ENCODE measurements around the gene HNRNPUL2. TPM values are rescaled to one million over a fixed set of nuclear protein-coding genes. Genes with fewer than 3 reads are reported as not detected.

Gene HNRNPUL2
- total RNA-seq, 1 donor from 2014 or later = 43.6 TPM

DNA sequence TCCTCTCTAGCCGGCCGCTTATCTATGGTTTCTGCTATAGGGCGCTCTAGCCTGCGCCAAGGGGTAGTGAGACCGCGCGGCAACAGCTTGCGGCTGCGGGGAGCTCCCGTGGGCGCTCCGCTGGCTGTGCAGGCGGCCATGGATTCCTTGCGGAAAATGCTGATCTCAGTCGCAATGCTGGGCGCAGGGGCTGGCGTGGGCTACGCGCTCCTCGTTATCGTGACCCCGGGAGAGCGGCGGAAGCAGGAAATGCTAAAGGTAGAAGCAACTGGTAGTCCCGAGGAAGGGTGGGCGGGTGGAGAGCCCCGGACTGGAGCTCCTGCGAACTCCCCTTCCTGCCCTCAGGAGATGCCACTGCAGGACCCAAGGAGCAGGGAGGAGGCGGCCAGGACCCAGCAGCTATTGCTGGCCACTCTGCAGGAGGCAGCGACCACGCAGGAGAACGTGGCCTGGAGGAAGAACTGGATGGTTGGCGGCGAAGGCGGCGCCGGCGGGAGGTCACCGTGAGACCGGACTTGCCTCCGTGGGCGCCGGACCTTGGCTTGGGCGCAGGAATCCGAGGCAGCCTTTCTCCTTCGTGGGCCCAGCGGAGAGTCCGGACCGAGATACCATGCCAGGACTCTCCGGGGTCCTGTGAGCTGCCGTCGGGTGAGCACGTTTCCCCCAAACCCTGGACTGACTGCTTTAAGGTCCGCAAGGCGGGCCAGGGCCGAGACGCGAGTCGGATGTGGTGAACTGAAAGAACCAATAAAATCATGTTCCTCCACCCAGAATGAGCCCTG is 55.5 kb downstream of the HNRNPUL2 start, which contains the start of the genes LBHD1 and UQCC3:
LBHD1 (minus strand) TSS at position 660 of the 782 bp plus-strand sequence. CDS start 2,236 bp downstream, outside the sequence.
UQCC3 (plus strand) TSS at position 66 of the 782 bp plus-strand sequence; CDS start at position 139, 73 bp downstream.
- H3K27me3 Mint-ChIP-seq (ENCODE audit: unreplicated experiment) = peaks cover 8% of the 10 kb centered on the region
- TF ChIP-seq, protein P1, sequence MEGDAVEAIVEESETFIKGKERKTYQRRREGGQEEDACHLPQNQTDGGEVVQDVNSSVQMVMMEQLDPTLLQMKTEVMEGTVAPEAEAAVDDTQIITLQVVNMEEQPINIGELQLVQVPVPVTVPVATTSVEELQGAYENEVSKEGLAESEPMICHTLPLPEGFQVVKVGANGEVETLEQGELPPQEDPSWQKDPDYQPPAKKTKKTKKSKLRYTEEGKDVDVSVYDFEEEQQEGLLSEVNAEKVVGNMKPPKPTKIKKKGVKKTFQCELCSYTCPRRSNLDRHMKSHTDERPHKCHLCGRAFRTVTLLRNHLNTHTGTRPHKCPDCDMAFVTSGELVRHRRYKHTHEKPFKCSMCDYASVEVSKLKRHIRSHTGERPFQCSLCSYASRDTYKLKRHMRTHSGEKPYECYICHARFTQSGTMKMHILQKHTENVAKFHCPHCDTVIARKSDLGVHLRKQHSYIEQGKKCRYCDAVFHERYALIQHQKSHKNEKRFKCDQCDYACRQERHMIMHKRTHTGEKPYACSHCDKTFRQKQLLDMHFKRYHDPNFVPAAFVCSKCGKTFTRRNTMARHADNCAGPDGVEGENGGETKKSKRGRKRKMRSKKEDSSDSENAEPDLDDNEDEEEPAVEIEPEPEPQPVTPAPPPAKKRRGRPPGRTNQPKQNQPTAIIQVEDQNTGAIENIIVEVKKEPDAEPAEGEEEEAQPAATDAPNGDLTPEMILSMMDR (IDR thresholded peaks at IDR 0.05; ENCODE audit: unreplicated experiment) = no peak
- peaks cover 19% of the 10 kb centered on the region for H3K36me3 Mint-ChIP-seq (ENCODE audit: low read depth, unreplicated experiment)
- H3K27ac Mint-ChIP-seq (ENCODE audit: unreplicated experiment) = peak within 1 kb of the TSS; percentile 94
- DNase-seq (ENCODE audit: low spot score) = peak; percentile 68
- H3K4me1 Mint-ChIP-seq (ENCODE audit: unreplicated experiment) = peaks cover 22% of the 10 kb centered on the region
- H3K4me3 Mint-ChIP-seq (ENCODE audit: unreplicated experiment) = peak within 1 kb of the TSS; percentile 95
- H3K9me3 Mint-ChIP-seq (ENCODE audit: unreplicated experiment) = no peaks in the 10 kb centered on the region

- Mint-ChIP-seq H3K4me3 (ENCODE audit: unreplicated experiment) (peak overlapping the region; percentile 95), H3K27me3 (ENCODE audit: unreplicated experiment) (peaks cover 8% of the 10 kb centered on the region), H3K27ac (ENCODE audit: unreplicated experiment) (peak overlapping the region; percentile 94), H3K36me3 (ENCODE audit: low read depth, unreplicated experiment) (peaks cover 15% of the 10 kb centered on the region), H3K9me3 (ENCODE audit: unreplicated experiment) (no peaks in the 10 kb centered on the region), H3K4me1 (ENCODE audit: unreplicated experiment) (peaks cover 28% of the 10 kb centered on the region)
- TF ChIP-seq, protein P1 (IDR thresholded peaks at IDR 0.05; ENCODE audit: unreplicated experiment) = no peak
- no peak for DNase-seq (ENCODE audit: low spot score)
Observed at GRCh38 chr11:62671236-62671607, 56.0 kb downstream of the HNRNPUL2 start.

GRCh38 chr11:62669420-62670161 is 57.7 kb downstream of the HNRNPUL2 start:
- no peak for DNase-seq (ENCODE audit: low spot score)
- peak overlapping the region; percentile 51 for H3K27ac Mint-ChIP-seq (ENCODE audit: unreplicated experiment)
- TF ChIP-seq, protein P1 (IDR thresholded peaks at IDR 0.05; ENCODE audit: unreplicated experiment) = no peak
- peaks cover 6% of the 10 kb centered on the region for H3K27me3 Mint-ChIP-seq (ENCODE audit: unreplicated experiment)
- H3K36me3 Mint-ChIP-seq (ENCODE audit: low read depth, unreplicated experiment) = peaks cover 8% of the 10 kb centered on the region
- no peak overlapping the region for H3K4me3 Mint-ChIP-seq (ENCODE audit: unreplicated experiment)
- no peaks in the 10 kb centered on the region for H3K9me3 Mint-ChIP-seq (ENCODE audit: unreplicated experiment)
- H3K4me1 Mint-ChIP-seq (ENCODE audit: unreplicated experiment) = peaks cover 32% of the 10 kb centered on the region

DNA sequence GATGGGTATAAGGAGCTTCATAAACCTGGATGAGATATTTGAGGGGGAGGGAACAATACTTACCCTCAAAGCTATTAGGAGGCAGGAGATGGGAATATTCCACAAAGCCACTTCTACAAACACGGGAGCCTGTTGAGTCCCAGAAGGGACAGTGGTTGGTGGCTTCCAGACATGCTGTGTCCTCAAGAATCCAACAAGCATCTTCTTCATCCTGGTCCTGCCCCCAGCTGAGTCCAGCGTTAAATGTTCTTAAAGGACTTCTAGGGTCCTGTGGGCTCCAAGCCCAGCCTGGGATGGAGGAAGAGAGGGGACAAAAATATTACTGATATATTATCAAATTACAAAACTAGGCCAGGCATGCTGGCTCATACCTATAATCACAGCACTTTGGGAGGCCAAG is 59.8 kb downstream of the HNRNPUL2 start:
- H3K4me1 Mint-ChIP-seq (ENCODE audit: unreplicated experiment) = peaks cover 29% of the 10 kb centered on the region
- no peak overlapping the region for H3K27ac Mint-ChIP-seq (ENCODE audit: unreplicated experiment)
- H3K9me3 Mint-ChIP-seq (ENCODE audit: unreplicated experiment) = no peaks in the 10 kb centered on the region
- TF ChIP-seq, protein P1 (IDR thresholded peaks at IDR 0.05; ENCODE audit: unreplicated experiment) = no peak
- DNase-seq (ENCODE audit: low spot score) = no peak
- peaks cover 4% of the 10 kb centered on the region for H3K27me3 Mint-ChIP-seq (ENCODE audit: unreplicated experiment)
- H3K4me3 Mint-ChIP-seq (ENCODE audit: unreplicated experiment) = no peak overlapping the region
- peaks cover 7% of the 10 kb centered on the region for H3K36me3 Mint-ChIP-seq (ENCODE audit: low read depth, unreplicated experiment)

Measured in endothelial cell (in vitro differentiated cells).